ENCODE results near the gene PCGF2.

The PCGF2 gene

DNA sequence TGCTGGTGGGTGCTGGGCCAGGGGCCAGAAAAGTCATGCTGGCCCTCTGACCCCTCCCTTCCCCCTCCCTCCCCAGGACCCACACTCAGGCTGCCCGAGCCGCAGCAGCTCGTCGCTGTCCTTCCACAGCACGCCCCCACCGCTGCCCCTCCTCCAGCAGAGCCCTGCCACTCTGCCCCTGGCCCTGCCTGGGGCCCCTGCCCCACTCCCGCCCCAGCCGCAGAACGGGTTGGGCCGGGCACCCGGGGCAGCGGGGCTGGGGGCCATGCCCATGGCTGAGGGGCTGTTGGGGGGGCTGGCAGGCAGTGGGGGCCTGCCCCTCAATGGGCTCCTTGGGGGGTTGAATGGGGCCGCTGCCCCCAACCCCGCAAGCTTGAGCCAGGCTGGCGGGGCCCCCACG lies 26.3 kb downstream of the PCGF2 start:
- peaks cover 3 to 62% of the 10 kb centered on the region in 2 experiments; a peak in 2 of 3 replicates for H3K36me3 ChIP-seq (ENCODE audit: control insufficient read depth in 2 of 2, insufficient read depth in 1 of 2, low read length in 2 of 2)
- CTCF ChIA-PET = interaction anchor here (0.6 kb wide), 1 partner anchor 9 kb away, joined by 4 read pairs; no protein-coding TSS in a partner anchor

DNA sequence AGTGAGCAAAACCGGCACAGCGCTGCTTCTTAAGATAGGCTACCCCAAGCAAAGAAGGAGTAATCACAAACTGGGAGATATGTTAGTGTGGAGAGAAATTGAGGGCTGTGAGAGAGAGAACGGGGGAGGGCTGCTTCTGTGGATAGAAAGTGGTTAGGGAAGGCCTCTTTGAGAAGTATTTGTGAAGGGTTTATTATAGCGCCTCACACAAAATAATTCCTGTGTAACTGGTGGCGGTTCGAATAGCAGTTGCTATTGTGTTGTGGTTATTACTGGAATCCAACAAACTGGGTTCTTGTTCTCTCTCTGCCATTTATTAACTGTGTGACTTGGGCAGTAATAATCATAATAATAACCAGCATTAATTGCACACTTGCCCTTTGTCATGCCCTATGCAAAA lies 27.2 kb downstream of the PCGF2 start:
- H3K4me1 ChIP-seq (ENCODE audit: control insufficient read depth, insufficient read depth, low read length) = no peaks in the 10 kb centered on the region
- no peaks in the 10 kb centered on the region for H3K9me3 ChIP-seq (ENCODE audit: control insufficient read depth, insufficient read depth, low read depth, low read length)
- ChIA-PET POLR2A (interaction anchor here (0.5 kb wide), 1 partner anchor 14 kb away, joined by 3 read pairs; no protein-coding TSS in a partner anchor), CTCF (no interaction called here)
- TF ChIP-seq, protein P1, sequence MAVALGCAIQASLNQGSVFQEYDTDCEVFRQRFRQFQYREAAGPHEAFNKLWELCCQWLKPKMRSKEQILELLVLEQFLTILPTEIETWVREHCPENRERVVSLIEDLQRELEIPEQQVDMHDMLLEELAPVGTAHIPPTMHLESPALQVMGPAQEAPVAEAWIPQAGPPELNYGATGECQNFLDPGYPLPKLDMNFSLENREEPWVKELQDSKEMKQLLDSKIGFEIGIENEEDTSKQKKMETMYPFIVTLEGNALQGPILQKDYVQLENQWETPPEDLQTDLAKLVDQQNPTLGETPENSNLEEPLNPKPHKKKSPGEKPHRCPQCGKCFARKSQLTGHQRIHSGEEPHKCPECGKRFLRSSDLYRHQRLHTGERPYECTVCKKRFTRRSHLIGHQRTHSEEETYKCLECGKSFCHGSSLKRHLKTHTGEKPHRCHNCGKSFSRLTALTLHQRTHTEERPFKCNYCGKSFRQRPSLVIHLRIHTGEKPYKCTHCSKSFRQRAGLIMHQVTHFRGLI (tag by site-specific recombination; IDR thresholded peaks at IDR 0.05) = no peak
- no peak for TF ChIP-seq ZFHX2 (tag by site-specific recombination; conservative IDR thresholded peaks at IDR 0.05)
- no peak for TF ChIP-seq TRIM28 (IDR thresholded peaks at IDR 0.05; ENCODE audit: borderline replicate concordance, low read length)
- TF ChIP-seq ZNF785 (tag by site-specific recombination; IDR thresholded peaks at IDR 0.05) = no peak
- no peak for TF ChIP-seq ZNF658 (tag by site-specific recombination; IDR thresholded peaks at IDR 0.05)
- H3K27ac ChIP-seq (ENCODE audit: extremely low read depth, low read depth, low read length) = no peak overlapping the region
- H3K36me3 ChIP-seq (ENCODE audit: control insufficient read depth in 2 of 2, insufficient read depth in 1 of 2, low read length in 2 of 2) = peaks cover 3 to 71% of the 10 kb centered on the region in 2 experiments; a peak in 2 of 3 replicates
- H3K4me3 ChIP-seq (ENCODE audit: low read depth, low read length) = no peak overlapping the region

More for the DNA sequence above, 26.3 kb downstream of the PCGF2 start:
- no peak for TF ChIP-seq GLIS2 (tag by site-specific recombination; IDR thresholded peaks at IDR 0.05)
- TF ChIP-seq ZNF184 (tag by site-specific recombination; IDR thresholded peaks at IDR 0.05) = no peak
- TF ChIP-seq, protein P2, sequence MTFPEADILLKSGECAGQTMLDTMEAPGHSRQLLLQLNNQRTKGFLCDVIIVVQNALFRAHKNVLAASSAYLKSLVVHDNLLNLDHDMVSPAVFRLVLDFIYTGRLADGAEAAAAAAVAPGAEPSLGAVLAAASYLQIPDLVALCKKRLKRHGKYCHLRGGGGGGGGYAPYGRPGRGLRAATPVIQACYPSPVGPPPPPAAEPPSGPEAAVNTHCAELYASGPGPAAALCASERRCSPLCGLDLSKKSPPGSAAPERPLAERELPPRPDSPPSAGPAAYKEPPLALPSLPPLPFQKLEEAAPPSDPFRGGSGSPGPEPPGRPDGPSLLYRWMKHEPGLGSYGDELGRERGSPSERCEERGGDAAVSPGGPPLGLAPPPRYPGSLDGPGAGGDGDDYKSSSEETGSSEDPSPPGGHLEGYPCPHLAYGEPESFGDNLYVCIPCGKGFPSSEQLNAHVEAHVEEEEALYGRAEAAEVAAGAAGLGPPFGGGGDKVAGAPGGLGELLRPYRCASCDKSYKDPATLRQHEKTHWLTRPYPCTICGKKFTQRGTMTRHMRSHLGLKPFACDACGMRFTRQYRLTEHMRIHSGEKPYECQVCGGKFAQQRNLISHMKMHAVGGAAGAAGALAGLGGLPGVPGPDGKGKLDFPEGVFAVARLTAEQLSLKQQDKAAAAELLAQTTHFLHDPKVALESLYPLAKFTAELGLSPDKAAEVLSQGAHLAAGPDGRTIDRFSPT (tag by site-specific recombination; IDR thresholded peaks at IDR 0.05) = no peak
- TF ChIP-seq, protein P3, sequence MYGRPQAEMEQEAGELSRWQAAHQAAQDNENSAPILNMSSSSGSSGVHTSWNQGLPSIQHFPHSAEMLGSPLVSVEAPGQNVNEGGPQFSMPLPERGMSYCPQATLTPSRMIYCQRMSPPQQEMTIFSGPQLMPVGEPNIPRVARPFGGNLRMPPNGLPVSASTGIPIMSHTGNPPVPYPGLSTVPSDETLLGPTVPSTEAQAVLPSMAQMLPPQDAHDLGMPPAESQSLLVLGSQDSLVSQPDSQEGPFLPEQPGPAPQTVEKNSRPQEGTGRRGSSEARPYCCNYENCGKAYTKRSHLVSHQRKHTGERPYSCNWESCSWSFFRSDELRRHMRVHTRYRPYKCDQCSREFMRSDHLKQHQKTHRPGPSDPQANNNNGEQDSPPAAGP (tag by site-specific recombination; IDR thresholded peaks at IDR 0.05) = no peak
- no peak for TF ChIP-seq GFI1B (tag by site-specific recombination; IDR thresholded peaks at IDR 0.05)
- no peak for TF ChIP-seq ZNF394 (tag by site-specific recombination; IDR thresholded peaks at IDR 0.05; ENCODE audit: borderline replicate concordance)
- TF ChIP-seq, protein P4, sequence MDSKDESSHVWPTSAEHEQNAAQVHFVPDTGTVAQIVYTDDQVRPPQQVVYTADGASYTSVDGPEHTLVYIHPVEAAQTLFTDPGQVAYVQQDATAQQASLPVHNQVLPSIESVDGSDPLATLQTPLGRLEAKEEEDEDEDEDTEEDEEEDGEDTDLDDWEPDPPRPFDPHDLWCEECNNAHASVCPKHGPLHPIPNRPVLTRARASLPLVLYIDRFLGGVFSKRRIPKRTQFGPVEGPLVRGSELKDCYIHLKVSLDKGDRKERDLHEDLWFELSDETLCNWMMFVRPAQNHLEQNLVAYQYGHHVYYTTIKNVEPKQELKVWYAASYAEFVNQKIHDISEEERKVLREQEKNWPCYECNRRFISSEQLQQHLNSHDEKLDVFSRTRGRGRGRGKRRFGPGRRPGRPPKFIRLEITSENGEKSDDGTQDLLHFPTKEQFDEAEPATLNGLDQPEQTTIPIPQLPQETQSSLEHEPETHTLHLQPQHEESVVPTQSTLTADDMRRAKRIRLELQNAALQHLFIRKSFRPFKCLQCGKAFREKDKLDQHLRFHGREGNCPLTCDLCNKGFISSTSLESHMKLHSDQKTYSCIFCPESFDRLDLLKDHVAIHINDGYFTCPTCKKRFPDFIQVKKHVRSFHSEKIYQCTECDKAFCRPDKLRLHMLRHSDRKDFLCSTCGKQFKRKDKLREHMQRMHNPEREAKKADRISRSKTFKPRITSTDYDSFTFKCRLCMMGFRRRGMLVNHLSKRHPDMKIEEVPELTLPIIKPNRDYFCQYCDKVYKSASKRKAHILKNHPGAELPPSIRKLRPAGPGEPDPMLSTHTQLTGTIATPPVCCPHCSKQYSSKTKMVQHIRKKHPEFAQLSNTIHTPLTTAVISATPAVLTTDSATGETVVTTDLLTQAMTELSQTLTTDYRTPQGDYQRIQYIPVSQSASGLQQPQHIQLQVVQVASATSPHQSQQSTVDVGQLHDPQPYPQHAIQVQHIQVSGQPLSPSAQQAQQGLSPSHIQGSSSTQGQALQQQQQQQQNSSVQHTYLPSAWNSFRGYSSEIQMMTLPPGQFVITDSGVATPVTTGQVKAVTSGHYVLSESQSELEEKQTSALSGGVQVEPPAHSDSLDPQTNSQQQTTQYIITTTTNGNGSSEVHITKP (tag by site-specific recombination; IDR thresholded peaks at IDR 0.05) = no peak
- no peaks in the 10 kb centered on the region for H3K4me1 ChIP-seq (ENCODE audit: control insufficient read depth, insufficient read depth, low read length)
- no peak overlapping the region for H3K4me3 ChIP-seq (ENCODE audit: low read depth, low read length)
- H3K9me3 ChIP-seq (ENCODE audit: control insufficient read depth, insufficient read depth, low read depth, low read length) = no peaks in the 10 kb centered on the region
- H3K27ac ChIP-seq (ENCODE audit: extremely low read depth, low read depth, low read length) = no peak overlapping the region
- POLR2A ChIA-PET = no interaction called here
